Epithelial cell of proximal tubule (primary cell): ENCODE results near the gene SCN2A. TPM values are rescaled to one million over a fixed set of nuclear protein-coding genes. Genes with fewer than 3 reads are reported as not detected.
"Not testable (repeated sequence)": the region's sequence is repeated elsewhere in the genome, so short reads cannot be mapped to it uniquely, and the experiment has no call there.

ENCODE experiments used
- DNase-seq: peaks from one replicate; pipeline ENCODE4 v3.0.0-alpha.2; 2011; ENCODE audit warnings: low read depth
- H3K4me3 ChIP-seq: 2 replicates; pipeline ENCODE4 v1.5.1; 2011; ENCODE audit warnings: low read depth, mild to moderate bottlenecking, low read length
- CTCF ChIP-seq: conservative IDR thresholded peaks from 2 replicates; pipeline ENCODE4 v1.5.1; 2012; ENCODE audit warnings: low read depth, mild to moderate bottlenecking, low read length
- total RNA-seq: library from RNA; depleted of rRNA; stranded (reverse); fragments of >200 nt; gene quantifications from 2 replicates; pipeline ENCODE4 v1.2.3, GENCODE V29; 2015

The SCN2A gene
- total RNA-seq, 1 donor from 2014 or later, result under 0.01 TPM

GRCh38 chr2:165251366-165251765 lies 12.2 kb downstream of the SCN2A start:
- DNase-seq, result no peak
- H3K4me3 ChIP-seq, result no peak overlapping the region
- no peak for TF ChIP-seq CTCF

- TF ChIP-seq CTCF, result no peak
- H3K4me3 ChIP-seq, result no peak overlapping the region
- no peak for DNase-seq
Observed at GRCh38 chr2:165253178-165253577, 14.0 kb downstream of the SCN2A start.

GRCh38 chr2:165256618-165257017 lies 17.4 kb downstream of the SCN2A start:
- no peak for DNase-seq
- no peak for TF ChIP-seq CTCF
- no peak overlapping the region for H3K4me3 ChIP-seq

- DNase-seq, result not testable (repeated sequence)
Observed at GRCh38 chr2:165260347-165260746, 21.1 kb downstream of the SCN2A start.

GRCh38 chr2:165268754-165269153 lies 29.5 kb downstream of the SCN2A start:
- TF ChIP-seq CTCF, result no peak
- H3K4me3 ChIP-seq, result no peak overlapping the region
- DNase-seq, result no peak

More at GRCh38 chr2:165260347-165260746, 21.1 kb downstream of the SCN2A start:
- not testable (repeated sequence) for H3K4me3 ChIP-seq

GRCh38 chr2:165273176-165273575 lies 34.0 kb downstream of the SCN2A start:
- DNase-seq, result no peak
- no peak for TF ChIP-seq CTCF
- no peak overlapping the region for H3K4me3 ChIP-seq

GRCh38 chr2:165274698-165275097 lies 35.5 kb downstream of the SCN2A start:
- no peak for TF ChIP-seq CTCF
- no peak overlapping the region for H3K4me3 ChIP-seq
- DNase-seq, result no peak

- DNase-seq, result no peak
- no peak for TF ChIP-seq CTCF
Observed at GRCh38 chr2:165275932-165276331, 36.7 kb downstream of the SCN2A start.

More at GRCh38 chr2:165275932-165276331, 36.7 kb downstream of the SCN2A start:
- H3K4me3 ChIP-seq, result no peak overlapping the region
